ENCODE measurements around the gene DEK. TPM values are rescaled to one million over a fixed set of nuclear protein-coding genes. Genes with fewer than 3 reads are reported as not detected.
A peak's percentile ranks its signal among the peaks of the same experiment; 100 is the strongest.

The DEK gene
- polyA plus RNA-seq, 2 of the 4 experiments (the other 2 are of a cell fraction): 96.4 to 146 TPM

- no peak for TF ChIP-seq HOXB13 (CRISPR knock-in tag; IDR thresholded peaks at IDR 0.05; ENCODE audit: low read depth)
- no peak for TF ChIP-seq RARB (CRISPR knock-in tag; IDR thresholded peaks at IDR 0.05)
- TF ChIP-seq RNF2 (IDR thresholded peaks at IDR 0.05; ENCODE audit: borderline replicate concordance, low read depth): no peak
- no peak for TF ChIP-seq SMC3 (IDR thresholded peaks at IDR 0.05)
- no peak for TF ChIP-seq SREBF2 (IDR thresholded peaks at IDR 0.05)
- no peak for TF ChIP-seq USF2 (IDR thresholded peaks at IDR 0.05)
- Histone ChIP-seq H3K9me3 (no peaks in the 10 kb centered on the region), H3K4me1 (peaks cover 24% of the 10 kb centered on the region), H3K4me3 (no peak overlapping the region), H3K27ac (peak overlapping the region; percentile 68 to 87), H3K4me2 (no peak overlapping the region)
- no peak for ATAC-seq
- DNase-seq (ENCODE audit: low read depth in 1 of 2, low spot score in 1 of 2): no peak
- no peak for FAIRE-seq
- POLR2A ChIA-PET: no interaction called here
- 85% methylated on average over 1 of the region's 1 CpG for WGBS (ENCODE audit: missing lambda C conversion rate)
- CTCF ChIA-PET: interaction anchor here (0.6 kb wide), 1 partner anchor 1544 kb away, joined by 3 read pairs; no protein-coding TSS in a partner anchor
Measured at GRCh38 chr6:18241208-18242038, 22.9 kb downstream of the DEK start.

GRCh38 chr6:18240230-18240629 is 24.1 kb downstream of the DEK start:
- Histone ChIP-seq H3K9me3 (no peaks in the 10 kb centered on the region), H3K27ac (no peak overlapping the region), H3K4me3 (no peak overlapping the region), H3K4me2 (no peak overlapping the region), H3K4me1 (peaks cover 24% of the 10 kb centered on the region)
- 58% methylated on average over 2 of the region's 2 CpGs for WGBS (ENCODE audit: missing lambda C conversion rate)
- no peak for FAIRE-seq
- POLR2A ChIA-PET: no interaction called here
- TF ChIP-seq HOXB13 (CRISPR knock-in tag; IDR thresholded peaks at IDR 0.05; ENCODE audit: low read depth) (no peak), RAD21 (conservative IDR thresholded peaks at IDR 0.05 in 1 of 2, IDR thresholded peaks at IDR 0.05 in 1 of 2) (no peak), MYC (IDR thresholded peaks at IDR 0.05; ENCODE audit: borderline replicate concordance, low read length) (no peak), FOXS1 (CRISPR knock-in tag; IDR thresholded peaks at IDR 0.05) (no peak), CHD4 (IDR thresholded peaks at IDR 0.05; ENCODE audit: borderline replicate concordance) (no peak), E2F6 (IDR thresholded peaks at IDR 0.05; ENCODE audit: borderline replicate concordance, low read depth) (no peak), KDM1A (IDR thresholded peaks at IDR 0.05; ENCODE audit: low read depth) (no peak), MAX (IDR thresholded peaks at IDR 0.05) (no peak)
- DNase-seq (ENCODE audit: low read depth in 1 of 2, low spot score in 1 of 2): no peak
- ATAC-seq: no peak
- CTCF ChIA-PET: no interaction called here

GRCh38 chr6:18237167-18237566 is 27.2 kb downstream of the DEK start:
- Histone ChIP-seq H3K4me2 (no peak overlapping the region), H3K4me1 (peaks cover 10% of the 10 kb centered on the region), H3K9me3 (peaks cover 4% of the 10 kb centered on the region; the same call in 1 of the 3 replicates), H3K4me3 (no peak overlapping the region), H3K27ac (no peak overlapping the region)
- ATAC-seq (no peak), DNase-seq (ENCODE audit: low read depth in 1 of 2, low spot score in 1 of 2) (no peak), FAIRE-seq (no peak)
- WGBS (ENCODE audit: missing lambda C conversion rate): 95% methylated on average over 1 of the region's 1 CpG
- TF ChIP-seq HEYL (CRISPR knock-in tag; IDR thresholded peaks at IDR 0.05): no peak
- no peak for TF ChIP-seq TFCP2L1 (CRISPR knock-in tag; IDR thresholded peaks at IDR 0.05)
- TF ChIP-seq CHD4 (IDR thresholded peaks at IDR 0.05; ENCODE audit: borderline replicate concordance): no peak
- no peak for TF ChIP-seq REST (IDR thresholded peaks at IDR 0.05)
- no peak for TF ChIP-seq KDM1A (IDR thresholded peaks at IDR 0.05; ENCODE audit: low read depth)
- no peak for TF ChIP-seq CEBPB (IDR thresholded peaks at IDR 0.05)
- TF ChIP-seq EHMT2 (IDR thresholded peaks at IDR 0.05; ENCODE audit: low read depth): no peak
- TF ChIP-seq HES2 (IDR thresholded peaks at IDR 0.05): no peak
- TF ChIP-seq POLR2AphosphoS2 (conservative IDR thresholded peaks at IDR 0.05; ENCODE audit: low read length): no peak
- TF ChIP-seq ATOH8 (CRISPR knock-in tag; IDR thresholded peaks at IDR 0.05; ENCODE audit: low read depth): no peak
- no peak for TF ChIP-seq NR3C1 (IDR thresholded peaks at IDR 0.05)
- no peak for TF ChIP-seq RCOR1 (IDR thresholded peaks at IDR 0.05; ENCODE audit: low read depth, low read length)
- POLR2A ChIA-PET: no interaction called here
- CTCF ChIA-PET: no interaction called here

Data from A549 (cell line).